ENCODE results near the gene UBE2V1. TPM values are rescaled to one million over a fixed set of nuclear protein-coding genes. Genes with fewer than 3 reads are reported as not detected.

Gene UBE2V1
- polyA plus RNA-seq, 2 of the 4 experiments (the other 2 are of a cell fraction) = 129 to 141 TPM

GRCh38 chr20:50061151-50062005 is 51.6 kb downstream of the UBE2V1 start:
- no peak for FAIRE-seq
- ChIA-PET CTCF (interaction anchor here (0.6 to 18.1 kb wide), 7 partner anchors 9 to 393 kb away, joined by 3 to 1049 read pairs (median 4); partner anchors contain the start of gene SNAI1), POLR2A (no interaction called here)
- no peak overlapping the region for H3K4me2 ChIP-seq
- 66% methylated on average over 6 of the region's 6 CpGs for WGBS (ENCODE audit: missing lambda C conversion rate)
- H3K4me3 ChIP-seq = no peak overlapping the region
- no peaks in the 10 kb centered on the region for H3K9me3 ChIP-seq
- DNase-seq (ENCODE audit: low read depth in 1 of 2, low spot score in 1 of 2) = no peak
- H3K27ac ChIP-seq = peak overlapping the region in 1 of 2 experiments; percentile 27; a peak in 1 of 6 replicates
- ATAC-seq = no peak
- H3K4me1 ChIP-seq = no peaks in the 10 kb centered on the region
- no peak for TF ChIP-seq CHD4 (IDR thresholded peaks at IDR 0.05; ENCODE audit: borderline replicate concordance)
- TF ChIP-seq POLR2AphosphoS2 (conservative IDR thresholded peaks at IDR 0.05; ENCODE audit: low read length) = no peak

- TF ChIP-seq EP300 (IDR thresholded peaks at IDR 0.05) (no peak), POLR2AphosphoS2 (conservative IDR thresholded peaks at IDR 0.05; ENCODE audit: low read length) (no peak), RNF2 (IDR thresholded peaks at IDR 0.05; ENCODE audit: borderline replicate concordance, low read depth) (no peak)
- 79% methylated on average over 11 of the region's 11 CpGs for WGBS (ENCODE audit: missing lambda C conversion rate)
- H3K9me3 ChIP-seq = no peaks in the 10 kb centered on the region
- no peak overlapping the region for H3K4me2 ChIP-seq
- H3K27ac ChIP-seq = peak overlapping the region in 1 of 2 experiments; percentile 45; a peak in 1 of 6 replicates
- CTCF ChIA-PET = interaction anchor here (0.6 to 3.5 kb wide), 4 partner anchors 12 to 80 kb away, joined by 3 to 45 read pairs (median 11); partner anchors contain the start of gene SNAI1
- no peaks in the 10 kb centered on the region for H3K4me1 ChIP-seq
- no peak for ATAC-seq
- DNase-seq (ENCODE audit: low read depth in 1 of 2, low spot score in 1 of 2) = no peak
- no peak for FAIRE-seq
- POLR2A ChIA-PET = no interaction called here
- H3K4me3 ChIP-seq = no peak overlapping the region
These were observed 54.1 kb downstream of the UBE2V1 start for GRCh38 chr20:50058662-50059402.

- Histone ChIP-seq H3K4me1 (no peaks in the 10 kb centered on the region), H3K9me3 (no peaks in the 10 kb centered on the region), H3K4me2 (no peak overlapping the region), H3K4me3 (no peak overlapping the region), H3K27ac (no peak overlapping the region)
- WGBS (ENCODE audit: missing lambda C conversion rate) = 100% methylated on average over 1 of the region's 1 CpG
- FAIRE-seq (no peak), ATAC-seq (no peak), DNase-seq (ENCODE audit: low read depth in 1 of 2, low spot score in 1 of 2) (no peak)
- ChIA-PET CTCF (interaction anchor here (1.0 to 3.2 kb wide), 3 partner anchors 9 to 79 kb away, joined by 5 to 19 read pairs (median 9); no protein-coding TSS in a partner anchor), POLR2A (no interaction called here)
- TF ChIP-seq PHF8 (IDR thresholded peaks at IDR 0.05; ENCODE audit: borderline replicate concordance, low read depth) (no peak), RFX5 (IDR thresholded peaks at IDR 0.05) (no peak), NR3C1 (IDR thresholded peaks at IDR 0.05) (no peak), POLR2AphosphoS2 (conservative IDR thresholded peaks at IDR 0.05; ENCODE audit: low read length) (no peak)
These were observed 55.3 kb downstream of the UBE2V1 start for GRCh38 chr20:50057714-50058053.

- H3K27ac ChIP-seq = no peak overlapping the region
- FAIRE-seq (no peak), DNase-seq (ENCODE audit: low read depth in 1 of 2, low spot score in 1 of 2) (no peak), ATAC-seq (no peak)
- WGBS (ENCODE audit: missing lambda C conversion rate) = 85% methylated on average over 19 of the region's 21 CpGs
- H3K9me3 ChIP-seq = no peaks in the 10 kb centered on the region
- POLR2A ChIA-PET = no interaction called here
- TF ChIP-seq CBX8 (IDR thresholded peaks at IDR 0.05) (no peak), RNF2 (IDR thresholded peaks at IDR 0.05; ENCODE audit: borderline replicate concordance, low read depth) (no peak)
- TF ChIP-seq, protein P1, sequence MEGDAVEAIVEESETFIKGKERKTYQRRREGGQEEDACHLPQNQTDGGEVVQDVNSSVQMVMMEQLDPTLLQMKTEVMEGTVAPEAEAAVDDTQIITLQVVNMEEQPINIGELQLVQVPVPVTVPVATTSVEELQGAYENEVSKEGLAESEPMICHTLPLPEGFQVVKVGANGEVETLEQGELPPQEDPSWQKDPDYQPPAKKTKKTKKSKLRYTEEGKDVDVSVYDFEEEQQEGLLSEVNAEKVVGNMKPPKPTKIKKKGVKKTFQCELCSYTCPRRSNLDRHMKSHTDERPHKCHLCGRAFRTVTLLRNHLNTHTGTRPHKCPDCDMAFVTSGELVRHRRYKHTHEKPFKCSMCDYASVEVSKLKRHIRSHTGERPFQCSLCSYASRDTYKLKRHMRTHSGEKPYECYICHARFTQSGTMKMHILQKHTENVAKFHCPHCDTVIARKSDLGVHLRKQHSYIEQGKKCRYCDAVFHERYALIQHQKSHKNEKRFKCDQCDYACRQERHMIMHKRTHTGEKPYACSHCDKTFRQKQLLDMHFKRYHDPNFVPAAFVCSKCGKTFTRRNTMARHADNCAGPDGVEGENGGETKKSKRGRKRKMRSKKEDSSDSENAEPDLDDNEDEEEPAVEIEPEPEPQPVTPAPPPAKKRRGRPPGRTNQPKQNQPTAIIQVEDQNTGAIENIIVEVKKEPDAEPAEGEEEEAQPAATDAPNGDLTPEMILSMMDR (IDR thresholded peaks at IDR 0.05) = no peak
- CTCF ChIA-PET = interaction anchor here (0.9 to 3.2 kb wide), 4 partner anchors 8 to 78 kb away, joined by 3 to 19 read pairs (median 7); no protein-coding TSS in a partner anchor
- no peak overlapping the region for H3K4me3 ChIP-seq
- no peaks in the 10 kb centered on the region for H3K4me1 ChIP-seq
- no peak overlapping the region for H3K4me2 ChIP-seq
These were observed 55.8 kb downstream of the UBE2V1 start for GRCh38 chr20:50056951-50057713.
